IMR-90 (cell line): ENCODE data around the gene NFRKB. TPM values are rescaled to one million over a fixed set of nuclear protein-coding genes. Genes with fewer than 3 reads are reported as not detected.

ENCODE experiments used
- ATAC-seq: fragments of 200-7000 bp; cut with Tn5 transposase; 2 replicates; pipeline ENCODE4 v1.9.1; 2020; ENCODE audit warnings: low read depth, mild to moderate bottlenecking, moderate library complexity
- BruUV-seq: library from RNA; stranded (reverse); fragments of 400-500 nt; replicated peaks from 2 replicates; lab custom pipeline; 2021; lab: Mats Ljungman, UMichigan
- CTCF ChIA-PET: fragments of 300-600 bp; formaldehyde crosslinking; extraction: SDS; loops from one replicate; lab custom pipeline; 2021; ENCODE audit warnings: antibody characterized with exemption; lab: Yijun Ruan, JAX
- POLR2A ChIA-PET: fragments of 300-600 bp; sonication (Branson Sonifier 250); formaldehyde crosslinking; loops from one replicate; lab custom pipeline; 2022; ENCODE audit warnings: antibody characterized with exemption; ENCODE audit not compliant: unreplicated experiment; lab: Charles Lee
- DNase-seq: peaks from one replicate; pipeline ENCODE4 v3.0.0; 2013
- H2AFZ ChIP-seq: replicated peaks from 2 replicates; pipeline ENCODE3; 2013; ENCODE audit warnings: low read length, mild to moderate bottlenecking; ENCODE audit not compliant: poor library complexity
- H2AK5ac ChIP-seq: 2 replicates; pipeline ENCODE4 v1.6.1; 2013; ENCODE audit warnings: low read depth, low read length, inconsistent platforms
- H2AK9ac ChIP-seq: replicated peaks from 2 replicates; pipeline ENCODE3; 2013; ENCODE audit warnings: mild to moderate bottlenecking, low read depth, low read length, moderate library complexity; ENCODE audit not compliant: poor library complexity
- H2BK120ac ChIP-seq: 2 replicates; pipeline ENCODE4 v1.6.1; 2013; ENCODE audit warnings: low read depth, low read length, inconsistent platforms
- H2BK15ac ChIP-seq: 3 replicates; pipeline ENCODE4 v1.6.1; 2013; ENCODE audit warnings: low read depth, low read length, inconsistent platforms
- H2BK20ac ChIP-seq: 2 replicates; pipeline ENCODE4 v1.6.1; 2013; ENCODE audit warnings: low read depth, mild to moderate bottlenecking, inconsistent platforms, low read length, moderate library complexity
- H2BK5ac ChIP-seq: 2 replicates; pipeline ENCODE4 v1.6.1; 2013; ENCODE audit warnings: mild to moderate bottlenecking, low read depth, low read length, inconsistent platforms; ENCODE audit not compliant: poor library complexity, severe bottlenecking
- H3K14ac ChIP-seq: replicated peaks from 2 replicates; pipeline ENCODE4 v1.6.1; 2013; ENCODE audit warnings: low read depth, low read length, inconsistent platforms
- H3K18ac ChIP-seq: 2 replicates; pipeline ENCODE4 v1.6.1; 2013; ENCODE audit warnings: low read depth, low read length, control low read depth
- H3K23ac ChIP-seq: 2 replicates; pipeline ENCODE4 v1.6.1; 2013; ENCODE audit warnings: low read depth, low read length, inconsistent platforms
- H3K27ac ChIP-seq: 2 replicates; pipeline ENCODE4 v1.5.1; 2013; ENCODE audit warnings: mild to moderate bottlenecking, control low read depth, low read length; ENCODE audit not compliant: insufficient read depth
- H3K27me3 ChIP-seq: 2 replicates; pipeline ENCODE4 v1.6.1; 2013; ENCODE audit warnings: low read length; ENCODE audit not compliant: control insufficient read depth, insufficient read depth
- H3K36me3 ChIP-seq: 2 replicates; pipeline ENCODE4 v1.6.1; 2013; ENCODE audit warnings: low read length, mixed read lengths; ENCODE audit not compliant: control insufficient read depth, insufficient read depth
- H3K4ac ChIP-seq: 2 replicates; pipeline ENCODE4 v1.6.1; 2013; ENCODE audit warnings: low read depth, low read length, inconsistent platforms
- H3K4me1 ChIP-seq: 2 replicates; pipeline ENCODE4 v1.6.1; 2013; ENCODE audit warnings: low read length, mixed read lengths; ENCODE audit not compliant: control insufficient read depth, insufficient read depth
- H3K4me2 ChIP-seq: 2 replicates; pipeline ENCODE4 v1.6.1; 2013; ENCODE audit warnings: low read depth, mild to moderate bottlenecking, control low read depth, low read length, moderate library complexity
- H3K4me3 ChIP-seq: 2 replicates; pipeline ENCODE4 v1.5.1; 2013; ENCODE audit warnings: low read depth, mild to moderate bottlenecking, control low read depth, low read length, moderate library complexity; ENCODE audit not compliant: insufficient read depth
- H3K56ac ChIP-seq: 2 replicates; pipeline ENCODE4 v1.6.1; 2013; ENCODE audit warnings: low read length, inconsistent platforms; ENCODE audit not compliant: insufficient read depth; ENCODE audit errors: extremely low read depth
- H3K79me1 ChIP-seq, 2 experiments: 2 replicates each; pipeline ENCODE4 v1.6.1; 2013; ENCODE audit warnings: low read length in 2 of 2, inconsistent platforms in 1 of 2, low read depth in 1 of 2
- H3K9ac ChIP-seq: 2 replicates; pipeline ENCODE4 v1.6.1; 2013; ENCODE audit warnings: low read depth, low read length, control low read depth
- H3K9me1 ChIP-seq: 2 replicates; pipeline ENCODE4 v1.6.1; 2013; ENCODE audit warnings: low read length, inconsistent platforms; ENCODE audit not compliant: insufficient read depth
- H3K9me3 ChIP-seq: 2 replicates; pipeline ENCODE4 v1.6.1; 2013; ENCODE audit warnings: low read length; ENCODE audit not compliant: control insufficient read depth, insufficient read depth
- H4K20me1 ChIP-seq: 2 replicates; pipeline ENCODE4 v1.6.1; 2013; ENCODE audit warnings: low read length, inconsistent platforms; ENCODE audit not compliant: insufficient read depth
- H4K5ac ChIP-seq: 2 replicates; pipeline ENCODE4 v1.6.1; 2013; ENCODE audit warnings: mild to moderate bottlenecking, low read depth, low read length, control low read depth
- H4K8ac ChIP-seq, 2 experiments: 2 replicates each; pipeline ENCODE4 v1.6.1; 2013; ENCODE audit warnings: low read depth in 2 of 2, low read length in 2 of 2, control low read depth in 1 of 2, inconsistent platforms in 1 of 2
- H4K91ac ChIP-seq: 2 replicates; pipeline ENCODE4 v1.6.1; 2013; ENCODE audit warnings: low read depth, low read length, inconsistent platforms; ENCODE audit not compliant: insufficient read depth
- BHLHE40 ChIP-seq: fragments of 150-350 bp; IDR thresholded peaks from 2 replicates; pipeline ENCODE4 v1.6.1; 2016; ENCODE audit warnings: mild to moderate bottlenecking, low read depth, low read length
- CEBPB ChIP-seq: IDR thresholded peaks from 2 replicates; pipeline ENCODE4 v1.6.1; 2012; ENCODE audit warnings: low read depth, low read length, improper control_type of control experiment
- CHD1 ChIP-seq: IDR thresholded peaks from 2 replicates; pipeline ENCODE4 v1.6.1; 2012; ENCODE audit warnings: low read depth, low read length, improper control_type of control experiment
- CTCF ChIP-seq: conservative IDR thresholded peaks from 2 replicates; pipeline ENCODE4 v1.5.1; 2012; ENCODE audit warnings: mild to moderate bottlenecking, low read depth, low read length, improper control_type of control experiment
- ELK1 ChIP-seq: fragments of 150-350 bp; IDR thresholded peaks from 2 replicates; pipeline ENCODE4 v1.6.1; 2016; ENCODE audit warnings: low read depth, mild to moderate bottlenecking, low read length, moderate library complexity, borderline replicate concordance
- FOS ChIP-seq: fragments of 150-350 bp; IDR thresholded peaks from 2 replicates; pipeline ENCODE4 v1.6.1; 2016; ENCODE audit warnings: low read depth, low read length
- MAZ ChIP-seq: IDR thresholded peaks from 2 replicates; pipeline ENCODE4 v1.6.1; 2012; ENCODE audit warnings: low read depth, mild to moderate bottlenecking, low read length, improper control_type of control experiment, moderate library complexity, borderline replicate concordance
- MXI1 ChIP-seq: IDR thresholded peaks from 2 replicates; pipeline ENCODE4 v1.6.1; 2012; ENCODE audit warnings: low read depth, mild to moderate bottlenecking, low read length, moderate library complexity, borderline replicate concordance
- NFE2L2 ChIP-seq: fragments of 150-350 bp; IDR thresholded peaks from 2 replicates; pipeline ENCODE4 v1.6.1; 2016; ENCODE audit warnings: low read depth, mild to moderate bottlenecking, low read length
- POLR2A ChIP-seq: IDR thresholded peaks from 2 replicates; pipeline ENCODE4 v1.6.1; 2012; ENCODE audit warnings: mild to moderate bottlenecking, low read depth, low read length
- RAD21 ChIP-seq: IDR thresholded peaks from 2 replicates; pipeline ENCODE4 v1.6.1; 2012; ENCODE audit warnings: low read length, improper control_type of control experiment
- RCOR1 ChIP-seq: IDR thresholded peaks from 2 replicates; pipeline ENCODE4 v1.6.1; 2012; ENCODE audit warnings: mild to moderate bottlenecking, low read length, improper control_type of control experiment; ENCODE audit not compliant: insufficient replicate concordance
- RFX5 ChIP-seq: IDR thresholded peaks from 2 replicates; pipeline ENCODE4 v1.8.0; 2012; ENCODE audit warnings: low read depth, mild to moderate bottlenecking, low read length, moderate library complexity
- SMC3 ChIP-seq: fragments of 150-350 bp; IDR thresholded peaks from 2 replicates; pipeline ENCODE4 v1.6.1; 2016; ENCODE audit warnings: low read depth, mild to moderate bottlenecking, antibody characterized with exemption, low read length, moderate library complexity
- USF2 ChIP-seq: fragments of 150-350 bp; IDR thresholded peaks from 2 replicates; pipeline ENCODE4 v1.6.1; 2017; ENCODE audit warnings: mild to moderate bottlenecking, antibody characterized with exemption, low read length, low read depth
- WGBS, 2 experiments: methylation state at CpG; one replicate each; pipeline versions ENCODE4 v1.1.5 to v1.1.7; 2013; ENCODE audit warnings: missing lambda C conversion rate in 2 of 2; ENCODE audit not compliant: insufficient read length in 1 of 2; ENCODE audit errors: extremely low coverage in 2 of 2; 5-methylcytosine and 5-hydroxymethylcytosine counted together
- dilution Hi-C: fragments of 300-500 bp; cut with HindIII; formaldehyde crosslinking; loops from one replicate; pipeline ENCODE4 v1.14.3; 2018; ENCODE audit warnings: low sequenced_read_pairs; ENCODE audit not compliant: unreplicated experiment
- in situ Hi-C: fragments of 300-500 bp; cut with MboI; formaldehyde crosslinking; loops from 3 replicates; pipeline ENCODE4 v1.14.3; 2019; ENCODE audit warnings: low sequenced_read_pairs, inconsistent platforms, mixed read lengths
- intact Hi-C: fragments of 100-400 bp; cut with micrococcal nuclease; formaldehyde crosslinking; loops from 2 replicates; pipeline ENCODE4 v1.10.0; 2022
- polyA plus RNA-seq, 3 experiments: library from polyadenylated mRNA; depleted of rRNA; stranded (reverse); fragments of >200 nt; gene quantifications; 2 replicates each; pipeline ENCODE4 v1.2.3, GENCODE V29; 2012; ENCODE audit warnings: low replicate concordance in 1 of 3
- total RNA-seq: library from RNA; depleted of rRNA; stranded (reverse); fragments of >200 nt; gene quantifications from 2 replicates; pipeline ENCODE4 v1.2.3, GENCODE V29; 2012

NFRKB gene
- total and polyA plus RNA-seq, 2 of the 4 experiments (the other 2 are of a cell fraction): 15.2 to 28.9 TPM

- Histone ChIP-seq H3K18ac (no peak overlapping the region), H3K9me3 (no peaks in the 10 kb centered on the region), H3K23ac (no peak overlapping the region), H2AK9ac (no peak overlapping the region), H4K91ac (no peak overlapping the region), H2BK20ac (no peak overlapping the region), H3K14ac (no peak overlapping the region), H3K56ac (no peak overlapping the region), H4K8ac (no peak overlapping the region), H4K5ac (no peak overlapping the region), H3K4ac (no peak overlapping the region), H3K4me1 (no peaks in the 10 kb centered on the region), H4K20me1 (no peaks in the 10 kb centered on the region), H3K36me3 (peaks cover 60% of the 10 kb centered on the region), H2BK15ac (no peak overlapping the region), H2AFZ (no peak overlapping the region), H3K79me1 (peaks cover 0 to under 1% of the 10 kb centered on the region in 2 experiments; a peak in 2 of 4 replicates), H3K27ac (no peak overlapping the region), H2BK120ac (no peak overlapping the region), H2BK5ac (no peak overlapping the region), H3K9ac (no peak overlapping the region), H2AK5ac (no peak overlapping the region), H3K27me3 (no peaks in the 10 kb centered on the region), H3K4me3 (no peak overlapping the region), H3K9me1 (no peaks in the 10 kb centered on the region), H3K4me2 (no peak overlapping the region)
- TF ChIP-seq CTCF (no peak), POLR2A (no peak), MXI1 (no peak), USF2 (no peak), NFE2L2 (no peak), RAD21 (no peak), BHLHE40 (no peak), CEBPB (no peak), SMC3 (no peak), CHD1 (no peak), RCOR1 (no peak), MAZ (no peak), ELK1 (no peak), FOS (no peak), RFX5 (no peak)
- BruUV-seq: no TSS peak
- ChIA-PET POLR2A (no interaction called here), CTCF (interaction anchor here (0.6 kb wide), 1 partner anchor 283 kb away, joined by 6 read pairs; no protein-coding TSS in a partner anchor)
- dilution Hi-C loops (no loop called here), intact Hi-C loops (no loop called here), in situ Hi-C loops (no loop called here)
- ATAC-seq (no peak), DNase-seq (no peak)
- no CpG with 5 or more reads among the region's 8 CpGs for WGBS, 2 experiments
Measured at GRCh38 chr11:129884581-129884980, 10.8 kb downstream of the NFRKB start.
